SH-SY5Y (cell line): ENCODE data around the gene BCAT1.

Experiments
- GATA2 ChIP-seq: IDR thresholded peaks from 2 replicates; pipeline ENCODE4 v1.6.1; 2011; ENCODE audit warnings: mild to moderate bottlenecking, low read depth, low read length
- GATA3 ChIP-seq: IDR thresholded peaks from 2 replicates; pipeline ENCODE4 v1.6.1; 2011; ENCODE audit warnings: low read depth, mild to moderate bottlenecking, low read length, moderate library complexity

DNA sequence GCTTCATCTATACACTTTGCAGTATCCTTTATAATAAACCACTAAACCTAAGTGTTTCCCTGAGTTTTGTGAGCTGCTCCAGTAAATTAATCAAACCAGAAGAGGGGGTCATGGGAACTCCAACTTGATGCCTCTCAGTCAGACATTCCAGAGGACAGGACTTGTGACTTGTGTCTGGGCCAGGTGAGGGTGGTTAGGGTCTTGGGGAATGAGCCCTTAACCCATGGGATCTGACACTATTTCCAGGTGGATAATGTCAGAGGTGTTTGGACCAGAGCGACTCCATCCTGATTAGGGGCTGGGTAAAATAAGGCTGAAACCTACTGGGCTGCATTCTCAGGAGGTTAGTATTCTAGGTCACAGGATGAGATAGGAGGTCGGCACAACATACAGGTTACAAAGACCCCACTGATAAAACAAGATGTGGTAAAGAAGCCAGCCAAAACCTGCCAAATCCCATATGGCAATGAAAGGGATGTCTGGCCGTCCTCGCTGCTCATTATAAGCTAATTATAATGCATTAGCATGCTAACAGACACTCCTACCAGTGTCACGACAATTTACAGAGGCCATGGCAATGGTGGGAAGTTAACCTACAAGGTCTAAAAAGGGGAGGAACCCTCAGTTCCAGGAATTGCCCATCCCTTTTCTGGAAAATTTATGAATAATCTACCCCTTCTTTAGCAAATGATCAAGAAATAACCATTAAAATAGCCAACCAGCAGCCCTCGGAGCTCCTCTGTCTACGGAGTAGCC, 58.7 kb downstream of the BCAT1 start:
- TF ChIP-seq GATA2, result no peak
- no peak for TF ChIP-seq GATA3
